Endodermal cell (in vitro differentiated cells): ENCODE results near the gene NDUFV3. TPM values are rescaled to one million over a fixed set of nuclear protein-coding genes. Genes with fewer than 3 reads are reported as not detected.
"Not testable (repeated sequence)": the region's sequence is repeated elsewhere in the genome, so short reads cannot be mapped to it uniquely, and the experiment has no call there.

ENCODE experiments used
- DNase-seq: peaks from one replicate; pipeline ENCODE4 v3.0.0-alpha.2; 2017
- H3K27ac ChIP-seq: 2 replicates; pipeline ENCODE4 v1.5.1; 2013; ENCODE audit warnings: mild to moderate bottlenecking, low read depth, low read length, moderate library complexity
- H3K27me3 ChIP-seq: 2 replicates; pipeline ENCODE4 v1.6.1; 2013; ENCODE audit warnings: mild to moderate bottlenecking, low read length, moderate library complexity; ENCODE audit not compliant: insufficient read depth, control insufficient read depth, poor library complexity, severe bottlenecking
- H3K36me3 ChIP-seq: 2 replicates; pipeline ENCODE4 v1.7.0; 2013; ENCODE audit warnings: mild to moderate bottlenecking, low read length, moderate library complexity; ENCODE audit not compliant: control insufficient read depth, insufficient read depth
- H3K4me1 ChIP-seq: one replicate; pipeline ENCODE4 v1.7.0; 2013; ENCODE audit warnings: low read length; ENCODE audit not compliant: control insufficient read depth, insufficient read depth
- H3K4me3 ChIP-seq: 2 replicates; pipeline ENCODE4 v1.5.1; 2013; ENCODE audit warnings: mild to moderate bottlenecking, low read length, moderate library complexity
- H3K9ac ChIP-seq: 2 replicates; pipeline ENCODE4 v1.6.1; 2013; ENCODE audit warnings: mild to moderate bottlenecking, low read length, moderate library complexity; ENCODE audit not compliant: poor library complexity, severe bottlenecking; ENCODE audit errors: extremely low read depth
- H3K9me3 ChIP-seq: 2 replicates; pipeline ENCODE4 v1.6.1; 2013; ENCODE audit warnings: mild to moderate bottlenecking, low read length, moderate library complexity; ENCODE audit not compliant: control insufficient read depth
- H3K27ac Mint-ChIP-seq: 2 replicates; pipeline ENCODE4 v1.8.0; 2020; ENCODE audit warnings: mixed read lengths
- H3K27me3 Mint-ChIP-seq: 2 replicates; pipeline ENCODE4 v1.8.0; 2021; ENCODE audit warnings: mild to moderate bottlenecking, mixed read lengths; ENCODE audit not compliant: insufficient read depth
- H3K36me3 Mint-ChIP-seq: 2 replicates; pipeline ENCODE4 v1.8.0; 2020; ENCODE audit warnings: low read depth, mixed read lengths
- H3K4me1 Mint-ChIP-seq: 2 replicates; pipeline ENCODE4 v1.8.0; 2020; ENCODE audit warnings: mixed read lengths
- H3K4me3 Mint-ChIP-seq: 2 replicates; pipeline ENCODE4 v1.8.0; 2020; ENCODE audit warnings: mild to moderate bottlenecking, moderate library complexity, mixed read lengths
- H3K9me3 Mint-ChIP-seq: 2 replicates; pipeline ENCODE4 v1.8.0; 2020; ENCODE audit warnings: mild to moderate bottlenecking, mixed read lengths
- CTCF ChIP-seq: fragments of 200-600 bp; sonication (generic); conservative IDR thresholded peaks from 2 replicates; pipeline ENCODE4 v1.5.0; 2021; ENCODE audit warnings: antibody characterized with exemption, mild to moderate bottlenecking
- WGBS, 2 experiments: methylation state at CpG; one replicate each; pipeline versions ENCODE4 v1.1.5 to v1.1.7; 2013; ENCODE audit warnings: missing lambda C conversion rate in 2 of 2, mixed read lengths in 1 of 2; ENCODE audit not compliant: insufficient coverage in 1 of 2, insufficient read length in 1 of 2; 5-methylcytosine and 5-hydroxymethylcytosine counted together
- total RNA-seq, 2 donors: library from RNA; stranded (reverse); fragmentation: NEBNext Ultra II Directional in 1 of 2; extraction: Animal tissue kit (Norgen Biotek cat#: 25700) in 1 of 2; gene quantifications; 2 replicates in 1 of 2; 3 replicates in 1 of 2; pipeline ENCODE4 v1.2.1, GENCODE V29; 2021

The NDUFV3 gene
- total RNA-seq, 2 donors from 2014 or later = 25.8 to 27.2 TPM

GRCh38 chr21:42931560-42932235 lies 38.6 kb downstream of the NDUFV3 start:
- WGBS, 2 experiments = 77 to 86% methylated on average over 6 to 13 of the region's 13 CpGs
- H3K27ac ChIP-seq = peak overlapping the region; percentile 47
- H3K9me3 Mint-ChIP-seq = peaks cover 5% of the 10 kb centered on the region
- H3K4me1 Mint-ChIP-seq = peaks cover 62% of the 10 kb centered on the region
- no peaks in the 10 kb centered on the region for H3K9me3 ChIP-seq
- peak; percentile 48 for DNase-seq
- peak overlapping the region; percentile 76 for H3K4me3 ChIP-seq
- no peaks in the 10 kb centered on the region for H3K36me3 Mint-ChIP-seq
- H3K27me3 Mint-ChIP-seq = no peaks in the 10 kb centered on the region
- H3K4me1 ChIP-seq = peaks cover 12% of the 10 kb centered on the region
- H3K27ac Mint-ChIP-seq = peak overlapping the region; percentile 96
- H3K27me3 ChIP-seq = no peaks in the 10 kb centered on the region
- H3K4me3 Mint-ChIP-seq = peak overlapping the region; percentile 61
- H3K36me3 ChIP-seq = peaks cover 8% of the 10 kb centered on the region
- H3K9ac ChIP-seq = peak overlapping the region; percentile 6
- TF ChIP-seq CTCF = no peak

DNA sequence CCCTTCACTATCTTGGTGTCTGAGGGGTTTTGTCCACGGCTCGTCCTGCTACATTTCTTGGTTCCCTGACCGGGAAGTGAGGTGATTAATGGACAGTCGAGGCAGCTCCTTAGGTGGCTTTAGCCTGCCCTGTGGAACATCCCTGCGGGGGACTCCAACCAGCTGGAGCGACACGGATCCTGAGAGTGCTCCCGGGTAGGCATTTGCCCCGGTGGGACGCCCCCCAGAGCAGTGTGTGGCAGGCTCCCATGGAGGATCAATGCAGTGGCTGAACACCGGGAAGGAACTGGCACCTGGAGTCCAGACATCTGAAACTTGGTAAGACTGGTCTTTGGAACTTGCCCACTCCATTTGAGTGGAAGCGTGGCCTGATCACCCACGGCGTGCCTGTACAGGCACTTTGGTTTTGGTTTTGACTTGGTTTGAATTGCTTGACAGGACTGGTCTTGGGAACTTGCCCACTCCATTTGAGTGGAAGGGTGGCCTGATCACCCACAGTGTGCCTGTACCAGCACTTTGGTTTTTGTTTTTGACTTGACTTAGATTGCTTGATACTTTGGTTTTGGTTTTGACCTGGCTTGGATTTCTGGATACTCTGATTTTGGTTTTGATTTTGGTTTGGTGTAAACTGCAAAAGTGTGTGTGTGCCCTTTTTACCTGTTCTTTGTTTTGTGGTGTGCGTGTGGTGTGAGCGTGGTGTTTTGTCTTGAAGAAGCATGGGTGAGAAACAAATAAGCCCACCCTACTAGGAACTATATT lies 39.4 kb downstream of the NDUFV3 start:
- H3K27ac ChIP-seq = not testable (repeated sequence)
- H3K4me3 Mint-ChIP-seq = peak overlapping the region; percentile 61
- H3K27ac Mint-ChIP-seq = peak overlapping the region; percentile 96

DNA sequence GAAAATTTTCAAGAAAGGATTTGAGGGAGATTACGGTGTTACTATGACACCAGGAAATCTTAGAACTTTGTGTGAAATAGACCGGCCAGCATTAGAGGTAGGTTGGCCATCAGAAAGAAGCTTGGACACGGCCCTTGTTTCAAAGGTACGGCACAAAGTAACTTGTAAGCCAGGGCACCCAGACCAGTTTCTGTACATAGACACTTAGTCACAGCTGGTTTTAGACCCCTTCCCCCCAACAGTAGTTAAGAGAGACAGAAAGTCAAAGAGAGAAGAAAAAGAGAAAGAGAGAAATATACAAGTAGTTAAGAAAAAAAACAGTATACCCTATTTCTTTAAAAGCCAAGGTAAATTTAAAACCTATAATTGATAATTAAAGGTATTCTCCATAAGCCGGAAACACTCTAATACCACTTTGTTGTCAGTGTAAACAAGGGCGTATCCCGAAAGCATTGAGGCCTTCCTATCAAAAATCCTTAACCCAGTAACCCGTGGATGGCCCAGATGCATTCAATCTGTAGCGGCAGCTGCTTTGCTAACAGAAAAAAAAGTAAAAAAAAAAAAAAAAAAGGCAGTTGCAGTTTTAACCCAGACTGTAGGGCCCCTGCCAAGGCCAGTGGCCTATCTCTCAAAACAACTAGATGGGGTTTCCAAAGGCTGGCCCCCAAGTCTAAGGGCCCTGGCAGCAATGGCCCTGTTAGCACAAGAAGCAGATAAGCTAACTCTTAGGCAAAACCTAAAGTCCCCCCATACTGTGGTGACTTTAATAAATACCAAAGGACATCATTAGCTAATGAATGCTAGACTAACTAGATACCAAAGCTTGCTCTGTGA lies 40.2 kb downstream of the NDUFV3 start:
- not testable (repeated sequence) for H3K27me3 Mint-ChIP-seq, H3K27ac ChIP-seq, H3K27me3 ChIP-seq, H3K9me3 ChIP-seq, H3K36me3 ChIP-seq, H3K36me3 Mint-ChIP-seq, H3K9me3 Mint-ChIP-seq
- peak; percentile 38 for DNase-seq
- 69 to 84% methylated on average over 2 to 9 of the region's 9 CpGs for WGBS, 2 experiments
- Histone ChIP-seq H3K9ac (peak overlapping the region; percentile 62), H3K4me1 (peaks cover 13% of the 10 kb centered on the region), H3K4me3 (peak overlapping the region; percentile 76)
- Mint-ChIP-seq H3K27ac (peak overlapping the region; percentile 96), H3K4me1 (peaks cover 73% of the 10 kb centered on the region), H3K4me3 (peak overlapping the region; percentile 61)

More for the DNA sequence above, 39.4 kb downstream of the NDUFV3 start:
- not testable (repeated sequence) for H3K9me3 Mint-ChIP-seq, H3K27me3 ChIP-seq, H3K36me3 ChIP-seq, H3K4me1 ChIP-seq, H3K36me3 Mint-ChIP-seq, H3K9me3 ChIP-seq, H3K27me3 Mint-ChIP-seq
- peak overlapping the region; percentile 76 for H3K4me3 ChIP-seq
- peak; percentile 18 for DNase-seq
- H3K4me1 Mint-ChIP-seq = peaks cover 65% of the 10 kb centered on the region
- WGBS, 2 experiments = 87 to 90% methylated on average over 10 to 14 of the region's 16 CpGs
- peak overlapping the region; percentile 62 for H3K9ac ChIP-seq

DNA sequence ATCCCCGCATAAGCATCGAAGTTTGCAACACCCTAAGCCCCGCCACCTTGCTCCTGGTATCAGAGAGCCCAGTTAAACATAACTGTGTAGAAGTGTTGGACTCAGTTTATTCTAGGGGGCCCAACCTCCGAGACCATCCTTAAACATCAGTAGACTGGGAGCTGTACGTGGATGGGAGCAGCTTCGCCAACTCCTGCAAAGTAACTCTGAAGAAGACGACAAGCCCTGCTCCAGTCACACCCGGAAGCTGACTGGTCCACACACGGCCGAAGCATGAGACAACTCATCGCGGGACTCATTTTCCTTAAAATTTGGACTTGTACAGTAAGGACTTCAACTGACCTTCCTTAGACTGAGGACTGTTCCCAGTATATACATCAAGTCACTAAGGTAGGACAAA lies 40.9 kb downstream of the NDUFV3 start:
- not testable (repeated sequence) for H3K27me3 ChIP-seq, H3K9me3 Mint-ChIP-seq, H3K27ac ChIP-seq, H3K36me3 Mint-ChIP-seq, H3K27me3 Mint-ChIP-seq, H3K9me3 ChIP-seq
- WGBS, 2 experiments = 89 to 98% methylated on average over 4 to 12 of the region's 12 CpGs
- peak overlapping the region; percentile 61 for H3K4me3 Mint-ChIP-seq
- peak overlapping the region; percentile 62 for H3K9ac ChIP-seq
- peak; percentile 33 for DNase-seq
- peaks cover 17% of the 10 kb centered on the region for H3K4me1 ChIP-seq
- H3K36me3 ChIP-seq = peaks cover 15% of the 10 kb centered on the region
- peaks cover 79% of the 10 kb centered on the region for H3K4me1 Mint-ChIP-seq
- peak overlapping the region; percentile 91 for H3K27ac Mint-ChIP-seq
- peak overlapping the region; percentile 76 for H3K4me3 ChIP-seq

GRCh38 chr21:42936360-42936759 lies 43.3 kb downstream of the NDUFV3 start:
- Histone ChIP-seq H3K4me1 (peaks cover 17% of the 10 kb centered on the region), H3K9ac (peak overlapping the region; percentile 68), H3K4me3 (peak overlapping the region; percentile 76), H3K27ac (peak overlapping the region; percentile 27), H3K36me3 (peaks cover 33% of the 10 kb centered on the region)
- H3K27me3 ChIP-seq, H3K9me3 Mint-ChIP-seq, H3K9me3 ChIP-seq, H3K27me3 Mint-ChIP-seq: not testable (repeated sequence)
- peak; percentile 39 for DNase-seq
- Mint-ChIP-seq H3K4me1 (peaks cover 83% of the 10 kb centered on the region), H3K36me3 (peaks cover 22% of the 10 kb centered on the region), H3K4me3 (peak overlapping the region; percentile 61), H3K27ac (peak overlapping the region; percentile 98)
- 48 to 88% methylated on average over 1 to 5 of the region's 5 CpGs for WGBS, 2 experiments
